Esophagus muscularis mucosa (tissue), 4 donors: ENCODE results near the gene ZFAND2A.

Experiments used
- CTCF ChIP-seq, 3 experiments: fragments of 200-600 bp in 2 of 3; fragments of 450-650 bp in 1 of 3; sonication (generic) in 2 of 3; IDR thresholded peaks; one replicate each; pipeline ENCODE4 v1.5.1; 2017 to 2019; ENCODE audit warnings: antibody characterized with exemption in 3 of 3, mild to moderate bottlenecking in 2 of 3, moderate library complexity in 1 of 3
- EP300 ChIP-seq: sonication (generic); formaldehyde crosslinking; IDR thresholded peaks from one replicate; pipeline ENCODE4 v1.6.1; 2017; ENCODE audit warnings: antibody characterized with exemption
- POLR2A ChIP-seq: fragments of 450-650 bp; IDR thresholded peaks from one replicate; pipeline ENCODE4 v1.6.1; 2017; ENCODE audit warnings: antibody characterized with exemption, moderate library complexity, mild to moderate bottlenecking, low read depth

GRCh38 chr7:1120791-1121190 is 39.2 kb downstream of the ZFAND2A start:
- TF ChIP-seq EP300 (no peak), POLR2A (no peak), CTCF (IDR thresholded peaks at IDR 0.05) (no peak)
